HT1080 (cell line): ENCODE results near the gene HTT-AS. TPM values are rescaled to one million over a fixed set of nuclear protein-coding genes. Genes with fewer than 3 reads are reported as not detected.

Source experiments
- DNase-seq: peaks from one replicate; pipeline ENCODE4 v3.0.0-alpha.2; 2015; ENCODE audit warnings: low read depth
- small RNA-seq: library from RNA; depleted of rRNA; stranded (forward); fragments of <200 nt; gene quantifications from one replicate; pipeline ENCODE3, GENCODE V24; 2014
- total RNA-seq: library from RNA; depleted of rRNA; stranded (reverse); fragments of >200 nt; shearing (Covaris generic); gene quantifications from 2 replicates; pipeline ENCODE4 v1.2.3, GENCODE V29; 2014; rRNA removed

The HTT-AS gene
- total RNA-seq, 1 experiment from 2014 or later = not detected

GRCh38 chr4:3030566-3031356 is 43.6 kb downstream of the HTT-AS start:
- DNase-seq = no peak

DNA sequence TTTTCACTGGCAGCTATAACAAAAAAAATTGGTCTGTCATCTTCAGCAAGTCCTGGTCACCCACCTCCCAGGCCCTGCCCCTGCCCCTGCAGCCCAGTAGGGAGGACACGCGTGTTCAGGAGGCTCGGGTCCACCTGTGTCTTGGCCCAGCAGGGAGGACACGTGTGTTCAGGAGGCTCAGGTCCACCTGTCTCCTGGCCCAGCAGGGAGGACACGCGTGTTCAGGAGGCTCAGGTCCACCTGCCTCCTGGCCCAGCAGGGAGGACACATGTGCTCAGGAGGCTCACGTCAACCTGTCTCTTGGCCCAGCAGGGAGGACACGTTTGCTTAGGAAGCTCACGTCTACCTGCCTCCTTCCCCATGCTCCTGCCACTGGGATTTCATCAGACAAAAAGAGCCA is 44.9 kb downstream of the HTT-AS start:
- DNase-seq = no peak

DNA sequence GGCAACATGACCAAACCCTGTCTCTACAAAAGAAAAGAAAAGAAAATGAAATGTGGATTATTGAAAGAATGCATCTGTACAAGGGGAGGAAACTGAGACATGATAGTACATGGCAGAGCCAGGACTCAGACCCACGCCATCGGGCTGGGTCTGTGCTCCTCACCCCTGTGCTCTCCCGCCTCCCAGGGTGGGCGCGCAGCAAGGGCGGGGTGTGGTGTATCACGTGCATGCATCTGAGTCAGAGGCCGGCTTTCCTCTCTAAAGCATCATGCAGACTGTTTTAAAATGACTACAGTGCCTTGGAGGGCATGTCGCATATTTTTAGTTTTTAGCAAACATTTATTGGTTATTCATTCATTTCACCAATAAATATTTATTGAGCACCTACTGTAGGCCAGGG is 47.8 kb downstream of the HTT-AS start:
- no peak for DNase-seq

DNA sequence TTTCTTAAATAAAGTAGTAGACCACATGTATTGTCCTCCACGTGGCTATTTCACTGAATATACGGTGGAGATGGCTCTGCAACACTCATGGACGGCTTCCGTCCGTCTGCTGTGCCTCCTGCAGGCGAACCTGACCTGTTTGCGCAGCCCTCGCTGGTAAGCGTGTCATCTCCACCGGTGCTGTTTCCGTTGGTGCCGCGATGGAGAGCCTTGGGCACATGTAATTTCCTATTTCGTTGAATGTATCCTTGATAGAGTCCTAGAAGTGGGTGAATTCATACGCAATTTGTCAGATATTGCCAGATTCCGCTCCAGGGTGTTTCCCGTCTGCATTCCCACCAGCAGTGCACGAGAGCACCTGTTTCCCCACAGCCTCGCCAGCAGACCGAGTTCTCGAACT is 48.5 kb downstream of the HTT-AS start:
- no peak for DNase-seq

GRCh38 chr4:3022651-3023050 is 51.7 kb downstream of the HTT-AS start:
- DNase-seq = no peak

DNA sequence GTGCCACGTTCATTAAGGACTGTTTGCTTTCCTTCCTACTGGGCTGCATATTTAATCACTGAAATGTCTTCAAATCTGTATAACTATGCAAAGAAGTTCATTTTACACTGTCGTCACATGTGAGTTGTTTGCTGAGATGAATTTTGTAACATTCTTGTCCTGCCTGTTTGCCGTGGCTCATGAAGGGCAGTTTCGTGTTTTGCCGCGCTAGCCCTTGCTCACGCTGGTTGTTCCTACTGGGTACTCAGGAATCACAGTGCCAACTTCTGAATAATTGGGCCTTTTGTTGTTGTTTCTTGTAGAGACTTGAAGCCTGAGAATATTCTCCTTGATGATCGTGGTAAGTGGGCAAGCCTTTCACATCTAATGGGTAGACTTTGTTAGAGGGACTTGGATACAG is 52.2 kb downstream of the HTT-AS start:
- no peak for DNase-seq

- DNase-seq = no peak
Observed at GRCh38 chr4:3021627-3022026, 52.7 kb downstream of the HTT-AS start.

- no peak for DNase-seq
Observed at GRCh38 chr4:3021127-3021526, 53.2 kb downstream of the HTT-AS start.

GRCh38 chr4:3019145-3019846 is 55.0 kb downstream of the HTT-AS start:
- no peak for DNase-seq

DNA sequence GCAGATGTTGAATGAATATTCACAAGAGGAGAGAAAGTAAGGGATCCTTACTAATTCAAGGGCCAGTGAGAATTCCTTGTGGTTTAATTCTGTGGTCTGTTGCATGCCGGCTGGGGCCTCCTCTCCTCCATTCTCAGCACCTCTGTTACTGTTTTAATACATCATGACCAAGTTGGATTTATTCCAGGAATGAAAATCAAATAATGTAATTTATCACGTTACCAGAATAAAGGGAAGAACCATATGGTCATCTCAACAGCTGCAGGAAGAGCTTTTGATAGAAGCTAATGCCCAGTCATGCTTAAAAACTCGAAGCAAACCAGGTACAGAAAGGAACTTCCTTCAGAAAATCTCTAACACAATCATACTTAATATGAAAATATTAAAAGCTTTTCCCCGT is 56.8 kb downstream of the HTT-AS start:
- no peak for DNase-seq

GRCh38 chr4:3016961-3017360 is 57.4 kb downstream of the HTT-AS start:
- DNase-seq = no peak

- no peak for DNase-seq
Observed at GRCh38 chr4:3013839-3014350, 60.4 kb downstream of the HTT-AS start.

Small RNAs within 50 kb of the gene (small RNA-seq; reads per million reads assigned to genes)
- gene RF02134 = not detected
- not detected for gene RF02135
- not detected for gene RNU6-204P

Other genes starting within 250 kb of the HTT-AS start
- gene ADD1, start 230.7 kb downstream of the HTT-AS start, total RNA-seq = 102 and 129 TPM in 2 replicates
- 31.6 and 39.6 TPM in 2 replicates for gene NOP14, start 111.1 kb downstream of the HTT-AS start, total RNA-seq
- 3.5 and 4.4 TPM in 2 replicates for gene GRK4, start 111.0 kb downstream of the HTT-AS start, total RNA-seq
- 14.7 and 19.1 TPM in 2 replicates for gene HTT, start 143 bp upstream of the HTT-AS start, total RNA-seq
- gene MSANTD1, start 174.6 kb upstream of the HTT-AS start, total RNA-seq = not detected in 2 replicates
- 10.3 and 21.3 TPM in 2 replicates for gene RGS12, start 218.5 kb upstream of the HTT-AS start, total RNA-seq